Measurements from ENCODE around the gene GPATCH2.

Gene GPATCH2

DNA sequence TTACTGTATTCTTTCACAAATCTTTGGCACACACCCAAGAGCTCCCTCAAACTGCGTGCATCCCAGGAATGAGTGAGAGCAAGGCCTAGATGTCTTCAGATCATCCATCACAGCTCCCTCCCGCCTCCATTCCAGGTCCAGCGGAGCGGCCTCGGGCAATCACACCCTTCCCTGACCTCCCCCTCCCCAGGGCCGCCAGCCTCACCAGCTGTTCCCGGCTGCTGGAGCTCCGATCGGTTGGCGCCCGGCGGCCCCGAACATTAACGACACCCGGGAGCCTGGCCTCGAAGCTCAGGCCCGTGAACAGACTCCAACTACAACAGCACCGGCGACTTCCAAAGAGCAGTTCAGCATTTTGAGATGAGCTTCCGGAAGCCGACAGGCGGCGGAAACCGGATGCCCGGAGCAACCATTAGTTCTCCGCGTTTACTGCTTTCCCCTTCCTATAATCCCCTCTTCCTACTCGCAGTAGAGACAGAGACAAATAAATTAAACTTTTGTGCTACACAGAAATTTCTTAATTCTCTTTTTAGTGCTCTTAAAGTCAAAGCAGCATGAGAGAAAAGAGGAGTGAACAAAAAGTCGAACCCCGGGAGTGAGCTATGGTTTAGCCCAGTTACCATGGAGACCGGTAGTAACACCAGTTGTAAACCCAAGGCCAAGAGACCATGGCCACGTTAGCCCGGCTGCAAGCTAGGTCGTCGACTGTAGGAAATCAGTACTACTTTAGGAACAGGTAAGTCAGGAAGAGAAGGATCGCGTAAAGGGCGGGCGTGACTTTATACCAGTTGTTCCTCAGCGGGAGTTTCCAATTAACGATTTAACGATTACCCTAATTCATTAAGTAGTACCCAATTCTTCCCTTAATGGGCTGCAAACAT is at the start of gene GPATCH2, which contains the start of gene SPATA17:
TSS of gene GPATCH2 (minus strand) at position 380 of the 881 bp plus-strand sequence. CDS start at position 261, 119 bp downstream.
TSS of gene SPATA17 (plus strand) at position 634 of the 881 bp plus-strand sequence. CDS start at position 669, 35 bp downstream.
- peak within 1 kb of the TSS; percentile 95 for H3K4me3 Mint-ChIP-seq
- peak; percentile 89 for ATAC-seq (replicated peaks; ENCODE audit: extremely low read depth, poor library complexity, severe bottlenecking)
- peaks cover 23% of the 10 kb centered on the region for H3K4me1 Mint-ChIP-seq

DNA sequence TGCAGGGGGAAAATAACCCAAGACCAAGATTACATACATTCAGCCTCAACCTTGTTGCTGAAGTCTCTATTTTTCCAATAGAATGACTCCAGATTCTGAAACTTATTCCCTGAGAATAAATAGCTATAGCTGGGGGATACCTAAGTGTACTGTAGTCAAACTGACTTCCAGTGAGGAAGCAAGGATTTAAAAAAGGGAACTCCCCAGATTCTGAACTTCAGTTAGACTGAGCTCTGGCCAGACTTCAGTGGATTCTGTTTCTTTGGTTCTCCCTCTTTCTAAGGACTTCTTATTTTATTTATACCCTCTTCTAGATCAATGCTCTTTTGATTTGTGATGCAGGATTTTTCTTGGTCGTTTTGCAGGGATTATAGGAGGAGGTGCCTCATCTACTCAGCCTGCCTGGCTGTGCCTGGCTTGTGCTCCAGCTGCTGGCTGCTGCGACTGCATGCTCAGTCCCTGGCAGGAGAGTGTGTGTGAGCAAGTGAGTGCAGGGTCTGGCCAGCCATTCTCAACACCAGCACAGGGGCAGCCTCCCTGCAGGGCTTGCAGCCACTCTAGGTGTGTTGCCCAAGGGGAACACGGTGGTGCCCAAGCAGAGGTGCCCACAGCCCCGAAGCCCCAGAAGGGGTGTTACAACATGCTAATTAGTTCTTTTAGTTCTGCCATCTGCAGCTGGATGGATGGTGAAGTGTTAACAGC is 43.3 kb upstream of the GPATCH2 start:
- ATAC-seq (replicated peaks; ENCODE audit: extremely low read depth, poor library complexity, severe bottlenecking): no peak
- Mint-ChIP-seq H3K27me3 (peaks cover 27% of the 10 kb centered on the region), H3K9me3 (no peaks in the 10 kb centered on the region), H3K4me1 (no peaks in the 10 kb centered on the region), H3K27ac (ENCODE audit: low read depth) (no peak overlapping the region), H3K4me3 (no peak overlapping the region), H3K36me3 (ENCODE audit: insufficient read depth) (no peaks in the 10 kb centered on the region)
- no peak for DNase-seq (ENCODE audit: low spot score in 2 of 2)

More for the DNA sequence above, at the start of gene GPATCH2, which contains the start of gene SPATA17:
- peaks cover 19% of the 10 kb centered on the region for H3K36me3 Mint-ChIP-seq (ENCODE audit: insufficient read depth)
- DNase-seq (ENCODE audit: low spot score in 2 of 2): peak; percentile 57 to 76
- peaks cover 5% of the 10 kb centered on the region for H3K9me3 Mint-ChIP-seq
- no peaks in the 10 kb centered on the region for H3K27me3 Mint-ChIP-seq
- H3K27ac Mint-ChIP-seq (ENCODE audit: low read depth): peak within 1 kb of the TSS; percentile 100

DNA sequence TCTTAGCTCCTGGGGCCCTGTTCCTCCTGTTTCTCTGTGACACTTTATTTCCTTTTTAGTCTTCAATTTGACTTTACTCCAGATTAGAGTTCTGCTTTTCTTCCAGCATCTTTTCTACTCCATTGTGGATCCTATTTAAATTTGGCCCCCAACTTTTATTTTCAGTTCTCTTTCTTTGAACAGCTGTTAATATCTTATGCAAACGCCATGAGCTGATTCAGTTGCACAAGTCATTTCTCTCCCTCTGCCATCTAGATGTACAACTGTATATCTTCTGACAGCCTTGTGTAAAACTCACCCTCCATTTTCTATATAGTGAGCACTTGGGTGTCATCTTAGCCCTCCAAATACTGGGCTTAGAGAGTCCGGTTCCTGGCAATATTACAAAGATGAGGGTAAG is 42.5 kb upstream of the GPATCH2 start:
- H3K4me1 Mint-ChIP-seq: no peaks in the 10 kb centered on the region
- no peak overlapping the region for H3K4me3 Mint-ChIP-seq
- DNase-seq (ENCODE audit: low spot score in 2 of 2): no peak
- no peak overlapping the region for H3K27ac Mint-ChIP-seq (ENCODE audit: low read depth)
- no peaks in the 10 kb centered on the region for H3K9me3 Mint-ChIP-seq
- H3K27me3 Mint-ChIP-seq: peaks cover 27% of the 10 kb centered on the region
- ATAC-seq (replicated peaks; ENCODE audit: extremely low read depth, poor library complexity, severe bottlenecking): no peak
- H3K36me3 Mint-ChIP-seq (ENCODE audit: insufficient read depth): no peaks in the 10 kb centered on the region

DNA sequence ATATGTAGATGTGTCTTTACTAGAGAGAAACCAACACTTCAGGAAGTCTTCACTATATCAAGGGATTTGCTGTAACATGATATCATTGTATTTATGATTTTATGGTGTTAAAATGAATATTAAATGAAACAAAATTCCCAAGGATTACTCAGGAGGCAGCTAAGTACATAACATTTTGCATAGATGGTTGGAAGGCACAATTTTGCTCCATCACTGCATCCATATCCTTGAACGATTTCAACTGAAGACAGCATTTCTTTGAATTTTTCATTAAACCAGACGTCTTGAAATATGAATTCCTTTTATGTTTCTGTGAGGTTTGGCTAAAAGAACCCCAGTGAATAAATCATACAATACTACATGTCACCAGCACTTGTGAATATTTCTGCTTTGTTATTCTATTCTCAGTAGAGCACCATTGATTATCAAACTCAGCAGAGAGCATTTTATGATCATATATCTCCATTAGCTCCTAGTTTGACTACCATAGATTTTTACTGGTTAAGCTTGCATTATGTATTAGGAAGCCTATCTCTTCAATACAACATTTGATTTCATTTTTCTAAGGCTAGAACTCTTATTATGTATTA is 37.6 kb upstream of the GPATCH2 start:
- Mint-ChIP-seq H3K27ac (ENCODE audit: low read depth) (no peak overlapping the region), H3K36me3 (ENCODE audit: insufficient read depth) (no peaks in the 10 kb centered on the region), H3K27me3 (peaks cover 12% of the 10 kb centered on the region), H3K9me3 (no peaks in the 10 kb centered on the region), H3K4me1 (no peaks in the 10 kb centered on the region), H3K4me3 (no peak overlapping the region)
- ATAC-seq (replicated peaks; ENCODE audit: extremely low read depth, poor library complexity, severe bottlenecking) (no peak), DNase-seq (ENCODE audit: low spot score in 2 of 2) (no peak)

DNA sequence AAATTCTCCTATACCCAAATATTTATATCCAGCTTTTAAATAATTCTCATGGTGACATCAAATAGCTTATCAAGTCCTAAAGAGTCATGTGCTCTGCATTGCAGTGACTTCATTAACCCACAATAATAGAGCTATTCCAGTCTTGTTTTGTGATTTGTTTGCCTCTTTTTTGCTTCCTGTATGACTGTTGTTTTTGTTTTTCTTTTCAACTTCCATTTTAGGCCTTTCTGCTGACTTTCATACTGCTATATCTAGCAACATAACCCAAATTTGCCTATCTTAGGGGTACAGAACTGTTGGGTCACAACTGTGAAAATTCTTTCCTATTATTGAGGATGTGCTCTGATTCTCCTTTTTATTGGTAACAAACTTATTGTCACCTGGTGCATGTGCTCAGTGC is 30.5 kb upstream of the GPATCH2 start:
- Mint-ChIP-seq H3K4me3 (no peak overlapping the region), H3K27me3 (peaks cover 7% of the 10 kb centered on the region), H3K4me1 (no peaks in the 10 kb centered on the region), H3K9me3 (no peaks in the 10 kb centered on the region), H3K27ac (ENCODE audit: low read depth) (no peak overlapping the region), H3K36me3 (ENCODE audit: insufficient read depth) (no peaks in the 10 kb centered on the region)
- ATAC-seq (replicated peaks; ENCODE audit: extremely low read depth, poor library complexity, severe bottlenecking) (no peak), DNase-seq (ENCODE audit: low spot score in 2 of 2) (no peak)

DNA sequence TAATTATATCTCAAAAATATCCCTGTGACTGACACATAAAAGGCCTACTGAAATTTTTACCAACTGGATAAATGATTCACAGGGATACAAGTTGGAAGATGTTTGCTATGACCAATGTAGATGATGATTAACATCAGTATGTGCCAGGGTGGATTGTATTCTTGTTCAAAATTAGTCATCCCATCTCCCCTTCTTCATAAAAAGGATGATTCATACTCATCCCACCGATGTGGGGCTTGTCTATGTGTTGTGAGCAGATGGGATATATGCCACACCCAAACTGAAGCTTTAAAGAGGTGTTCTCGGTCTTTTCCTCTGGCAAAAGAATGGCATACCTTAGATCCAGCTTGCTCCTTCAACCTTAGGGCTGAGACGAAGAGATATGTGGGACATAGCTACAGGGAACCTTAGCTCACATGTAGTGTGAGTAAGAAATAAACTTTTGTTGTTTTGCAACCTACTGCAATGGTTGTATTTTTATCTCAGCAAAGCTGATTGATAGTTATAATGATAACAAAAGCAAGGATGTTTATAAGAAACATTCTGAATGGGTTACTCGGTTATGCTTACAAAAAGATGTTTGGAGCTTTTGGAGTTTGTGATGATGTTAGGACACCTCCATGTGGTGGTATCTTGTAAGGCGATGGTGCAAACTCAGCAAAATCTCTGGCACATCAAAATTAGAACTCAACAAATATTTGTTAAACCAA is 29.6 kb upstream of the GPATCH2 start:
- H3K27me3 Mint-ChIP-seq: peaks cover 8% of the 10 kb centered on the region
- ATAC-seq (replicated peaks; ENCODE audit: extremely low read depth, poor library complexity, severe bottlenecking) (no peak), DNase-seq (ENCODE audit: low spot score in 2 of 2) (no peak)
- H3K9me3 Mint-ChIP-seq: no peaks in the 10 kb centered on the region
- no peak overlapping the region for H3K4me3 Mint-ChIP-seq
- H3K4me1 Mint-ChIP-seq: no peaks in the 10 kb centered on the region
- H3K36me3 Mint-ChIP-seq (ENCODE audit: insufficient read depth): no peaks in the 10 kb centered on the region
- no peak overlapping the region for H3K27ac Mint-ChIP-seq (ENCODE audit: low read depth)

DNA sequence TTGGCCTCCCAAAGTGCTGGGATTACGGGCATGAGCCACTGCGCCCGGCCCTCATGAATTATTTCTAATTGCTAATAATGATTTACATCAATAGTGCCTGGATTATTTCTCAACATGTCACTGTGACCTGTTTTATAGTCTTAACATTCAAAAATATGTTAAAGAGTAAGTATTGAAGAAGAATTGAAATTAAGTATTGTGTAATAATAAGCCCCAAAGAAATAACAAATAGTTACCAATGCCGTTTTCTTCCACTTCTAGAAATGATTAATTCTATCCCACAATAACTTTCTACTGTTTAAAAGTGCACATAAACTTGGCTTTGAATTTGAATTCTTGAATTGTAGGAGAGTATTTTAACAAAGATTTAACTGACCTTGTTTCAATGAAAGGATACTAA is 19.8 kb upstream of the GPATCH2 start:
- H3K27ac Mint-ChIP-seq (ENCODE audit: low read depth): no peak overlapping the region
- no peaks in the 10 kb centered on the region for H3K4me1 Mint-ChIP-seq
- ATAC-seq (replicated peaks; ENCODE audit: extremely low read depth, poor library complexity, severe bottlenecking) (no peak), DNase-seq (ENCODE audit: low spot score in 2 of 2) (no peak)
- no peak overlapping the region for H3K4me3 Mint-ChIP-seq
- H3K36me3 Mint-ChIP-seq (ENCODE audit: insufficient read depth): no peaks in the 10 kb centered on the region
- peaks cover 20% of the 10 kb centered on the region for H3K27me3 Mint-ChIP-seq
- no peaks in the 10 kb centered on the region for H3K9me3 Mint-ChIP-seq

DNA sequence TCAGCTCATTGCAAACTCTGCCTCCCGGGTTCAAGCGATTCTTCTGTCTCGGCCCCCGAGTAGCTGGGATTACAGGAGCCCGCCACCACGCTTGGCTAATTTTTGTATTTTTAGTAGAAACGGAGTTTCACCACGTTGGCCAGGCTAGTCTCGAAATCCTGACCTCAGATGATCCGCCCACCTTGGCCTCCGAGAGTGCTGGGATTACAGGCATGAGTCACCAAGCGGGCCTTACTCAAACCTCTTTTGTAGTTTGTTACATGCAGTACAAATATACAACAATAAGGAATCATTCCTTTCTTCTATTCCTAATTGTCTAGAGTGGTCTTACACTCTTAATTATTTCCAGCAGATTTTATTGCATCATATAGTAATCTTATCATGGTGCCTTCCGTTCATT is 16.9 kb upstream of the GPATCH2 start:
- Mint-ChIP-seq H3K4me1 (no peaks in the 10 kb centered on the region), H3K4me3 (no peak overlapping the region), H3K9me3 (no peaks in the 10 kb centered on the region), H3K27me3 (peaks cover 15% of the 10 kb centered on the region), H3K27ac (ENCODE audit: low read depth) (no peak overlapping the region), H3K36me3 (ENCODE audit: insufficient read depth) (no peaks in the 10 kb centered on the region)
- DNase-seq (ENCODE audit: low spot score in 2 of 2) (no peak), ATAC-seq (replicated peaks; ENCODE audit: extremely low read depth, poor library complexity, severe bottlenecking) (no peak)

DNA sequence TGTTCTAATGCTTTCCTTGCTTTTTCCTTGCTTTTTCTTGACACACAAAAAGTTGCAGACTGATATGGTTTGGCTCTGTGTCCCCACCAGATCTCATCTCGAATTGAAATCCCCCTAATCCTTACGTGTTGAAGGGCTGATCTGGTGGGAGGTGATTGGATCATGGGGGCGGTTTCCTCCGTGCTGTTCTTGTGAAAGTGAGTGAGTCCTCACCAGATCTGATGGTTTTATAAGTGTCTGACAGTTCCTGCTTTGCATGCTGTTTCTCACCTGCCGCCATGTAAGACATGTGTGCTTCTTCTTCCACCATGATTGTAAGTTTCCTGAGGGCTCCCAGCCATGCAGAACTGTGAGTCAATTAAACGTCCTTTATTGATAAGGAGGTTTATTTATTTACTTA is 11.6 kb upstream of the GPATCH2 start:
- Mint-ChIP-seq H3K27me3 (peaks cover 46% of the 10 kb centered on the region), H3K27ac (ENCODE audit: low read depth) (no peak overlapping the region), H3K4me3 (no peak overlapping the region), H3K9me3 (no peaks in the 10 kb centered on the region), H3K4me1 (no peaks in the 10 kb centered on the region), H3K36me3 (ENCODE audit: insufficient read depth) (no peaks in the 10 kb centered on the region)
- no peak for ATAC-seq (replicated peaks; ENCODE audit: extremely low read depth, poor library complexity, severe bottlenecking)
- DNase-seq (ENCODE audit: low spot score in 2 of 2): no peak

DNA sequence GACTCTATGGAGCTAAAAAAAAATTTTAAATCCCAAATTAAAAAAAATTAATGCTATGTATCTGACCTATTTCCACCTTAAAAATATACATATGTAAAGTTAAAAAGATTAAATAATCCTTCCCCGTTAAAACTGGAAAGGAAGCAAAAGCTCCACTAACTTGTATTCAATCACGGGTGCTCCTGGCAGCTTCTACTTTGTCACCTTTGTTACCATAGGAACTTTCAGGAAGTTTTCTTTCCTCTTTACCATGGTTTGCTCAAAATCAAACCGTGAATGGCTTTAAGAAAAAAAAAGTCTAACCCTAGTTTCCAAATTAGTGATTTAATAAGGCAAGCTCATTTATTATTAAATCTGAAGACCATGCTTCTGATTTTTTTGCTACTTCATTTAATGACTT is 3.5 kb downstream of the GPATCH2 start:
- Mint-ChIP-seq H3K27me3 (no peaks in the 10 kb centered on the region), H3K36me3 (ENCODE audit: insufficient read depth) (peaks cover 18% of the 10 kb centered on the region), H3K9me3 (peaks cover 5% of the 10 kb centered on the region), H3K27ac (ENCODE audit: low read depth) (no peak overlapping the region), H3K4me1 (peaks cover 31% of the 10 kb centered on the region), H3K4me3 (no peak overlapping the region)
- DNase-seq (ENCODE audit: low spot score in 2 of 2) (no peak), ATAC-seq (replicated peaks; ENCODE audit: extremely low read depth, poor library complexity, severe bottlenecking) (no peak)

DNA sequence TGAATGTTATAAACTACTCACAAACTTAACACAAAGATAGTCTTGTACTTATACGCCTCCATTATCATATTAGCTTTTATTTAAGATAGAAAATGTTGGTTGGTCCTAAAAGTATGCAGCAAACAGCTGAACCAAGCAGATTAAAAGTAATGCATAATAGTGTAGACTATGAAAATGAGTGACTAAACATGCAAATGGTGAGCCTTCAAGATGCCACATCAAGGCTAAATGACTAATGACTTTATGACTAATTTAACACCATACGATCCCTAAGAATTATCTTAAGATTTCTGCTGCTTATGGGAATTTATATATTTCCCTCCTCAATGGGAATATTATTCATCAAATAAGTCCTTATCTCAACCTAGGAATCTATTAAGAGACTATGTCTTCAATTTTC is 4.6 kb downstream of the GPATCH2 start:
- H3K9me3 Mint-ChIP-seq: peaks cover 4% of the 10 kb centered on the region
- H3K4me3 Mint-ChIP-seq: no peak overlapping the region
- H3K36me3 Mint-ChIP-seq (ENCODE audit: insufficient read depth): peaks cover 17% of the 10 kb centered on the region
- H3K27me3 Mint-ChIP-seq: no peaks in the 10 kb centered on the region
- no peak for ATAC-seq (replicated peaks; ENCODE audit: extremely low read depth, poor library complexity, severe bottlenecking)
- DNase-seq (ENCODE audit: low spot score in 2 of 2): no peak
- peaks cover 27% of the 10 kb centered on the region for H3K4me1 Mint-ChIP-seq
- no peak overlapping the region for H3K27ac Mint-ChIP-seq (ENCODE audit: low read depth)

DNA sequence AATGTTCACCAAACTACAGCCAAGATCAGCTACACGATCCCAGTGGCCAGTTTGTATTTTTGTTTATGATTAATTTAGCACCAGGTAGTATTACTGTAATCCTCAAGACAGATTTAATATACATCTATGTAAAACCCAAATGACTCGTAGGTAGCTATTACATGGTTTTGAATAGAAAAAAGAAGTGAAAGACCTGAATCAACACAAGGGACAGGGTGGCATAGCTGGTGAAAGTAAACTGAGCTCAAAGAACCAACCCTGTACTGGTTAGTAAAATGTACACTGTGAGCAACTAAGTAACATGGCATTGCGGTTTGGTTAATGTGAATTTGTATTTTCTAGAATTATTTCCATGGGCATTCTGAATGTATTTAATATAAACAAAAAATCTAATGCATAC is 8.8 kb downstream of the GPATCH2 start:
- Mint-ChIP-seq H3K27me3 (no peaks in the 10 kb centered on the region), H3K36me3 (ENCODE audit: insufficient read depth) (peaks cover 19% of the 10 kb centered on the region), H3K4me3 (no peak overlapping the region), H3K4me1 (peaks cover 23% of the 10 kb centered on the region), H3K27ac (ENCODE audit: low read depth) (no peak overlapping the region), H3K9me3 (no peaks in the 10 kb centered on the region)
- no peak for DNase-seq (ENCODE audit: low spot score in 2 of 2)
- ATAC-seq (replicated peaks; ENCODE audit: extremely low read depth, poor library complexity, severe bottlenecking): no peak
